GM21825 (cell line): ENCODE data around the gene WIPF1.
"Not testable (repeated sequence)": the region's sequence is repeated elsewhere in the genome, so short reads cannot be mapped to it uniquely, and the experiment has no call there.

Experiments
- ATAC-seq: cut with Tn5 transposase; IDR thresholded peaks from one replicate; pipeline ENCODE4 v1.9.1; 2021; ENCODE audit warnings: mild to moderate bottlenecking, moderate library complexity; ENCODE audit not compliant: unreplicated experiment

WIPF1 gene

GRCh38 chr2:174574657-174575056 lies 22.9 kb downstream of the WIPF1 start:
- no peak for ATAC-seq

GRCh38 chr2:174573621-174574081 lies 24.0 kb downstream of the WIPF1 start:
- ATAC-seq: no peak

GRCh38 chr2:174572556-174572955 lies 25.0 kb downstream of the WIPF1 start:
- ATAC-seq: no peak

GRCh38 chr2:174571669-174572323 lies 25.8 kb downstream of the WIPF1 start:
- no peak for ATAC-seq

DNA sequence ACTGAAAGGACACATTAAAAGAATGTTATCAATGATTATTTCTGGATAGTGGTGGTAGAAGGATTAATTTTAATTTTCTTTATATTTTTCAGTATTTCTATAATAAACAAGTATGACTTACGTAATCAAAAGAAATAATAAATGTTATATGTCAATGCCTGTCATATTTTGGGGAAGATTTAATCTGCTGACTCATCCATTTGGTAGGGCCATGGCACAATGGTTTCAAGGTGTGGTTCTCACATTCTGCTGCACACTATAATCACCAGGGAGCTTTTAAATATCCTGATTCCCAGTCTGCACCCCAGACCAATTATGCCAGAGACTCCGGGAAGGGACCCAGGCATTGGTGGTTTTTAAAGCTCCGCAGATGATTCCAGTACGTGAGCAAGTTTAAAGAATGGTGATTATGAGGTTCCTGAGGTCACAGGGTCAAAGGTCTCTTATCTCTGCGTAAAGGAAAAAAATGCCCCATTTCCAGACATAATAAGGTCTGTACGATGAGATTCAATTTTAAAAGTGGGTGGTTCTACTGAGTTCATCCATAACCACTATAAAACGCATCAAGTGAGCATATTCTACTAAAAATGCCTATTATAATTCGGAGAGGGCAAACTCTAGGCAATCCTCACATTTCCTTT lies 27.2 kb downstream of the WIPF1 start:
- no peak for ATAC-seq

GRCh38 chr2:174569678-174570077 lies 27.9 kb downstream of the WIPF1 start:
- no peak for ATAC-seq

- no peak for ATAC-seq
Measured at GRCh38 chr2:174568425-174568824, 29.2 kb downstream of the WIPF1 start.

GRCh38 chr2:174566871-174567270 lies 30.7 kb downstream of the WIPF1 start:
- ATAC-seq: no peak

GRCh38 chr2:174563530-174564282 lies 33.9 kb downstream of the WIPF1 start:
- no peak for ATAC-seq

GRCh38 chr2:174561972-174562370 lies 35.6 kb downstream of the WIPF1 start:
- no peak for ATAC-seq

GRCh38 chr2:174561283-174561971 lies 36.2 kb downstream of the WIPF1 start:
- ATAC-seq: no peak

- no peak for ATAC-seq
Measured at GRCh38 chr2:174560737-174561136, 36.9 kb downstream of the WIPF1 start.

DNA sequence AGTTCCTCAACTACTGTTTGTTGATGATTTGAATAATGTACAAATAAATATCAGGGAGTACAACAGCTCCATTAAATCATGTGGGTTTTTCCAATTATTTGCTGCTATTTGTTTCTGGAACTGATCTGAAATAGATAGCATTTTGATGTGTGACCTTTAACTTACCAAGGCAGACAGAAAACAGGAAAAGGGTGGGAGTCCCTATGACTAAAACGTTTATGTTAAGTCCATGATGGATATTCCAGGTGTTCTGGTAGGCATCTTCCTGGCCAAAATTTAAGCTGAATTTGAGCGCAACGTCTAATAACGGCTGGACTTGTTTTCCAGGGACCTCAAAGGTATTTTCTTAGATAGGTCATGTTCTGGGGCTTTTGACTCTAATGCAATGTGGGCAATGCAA lies 41.6 kb downstream of the WIPF1 start:
- ATAC-seq: no peak

- no peak for ATAC-seq
Measured at GRCh38 chr2:174554529-174555150, 43.0 kb downstream of the WIPF1 start.

DNA sequence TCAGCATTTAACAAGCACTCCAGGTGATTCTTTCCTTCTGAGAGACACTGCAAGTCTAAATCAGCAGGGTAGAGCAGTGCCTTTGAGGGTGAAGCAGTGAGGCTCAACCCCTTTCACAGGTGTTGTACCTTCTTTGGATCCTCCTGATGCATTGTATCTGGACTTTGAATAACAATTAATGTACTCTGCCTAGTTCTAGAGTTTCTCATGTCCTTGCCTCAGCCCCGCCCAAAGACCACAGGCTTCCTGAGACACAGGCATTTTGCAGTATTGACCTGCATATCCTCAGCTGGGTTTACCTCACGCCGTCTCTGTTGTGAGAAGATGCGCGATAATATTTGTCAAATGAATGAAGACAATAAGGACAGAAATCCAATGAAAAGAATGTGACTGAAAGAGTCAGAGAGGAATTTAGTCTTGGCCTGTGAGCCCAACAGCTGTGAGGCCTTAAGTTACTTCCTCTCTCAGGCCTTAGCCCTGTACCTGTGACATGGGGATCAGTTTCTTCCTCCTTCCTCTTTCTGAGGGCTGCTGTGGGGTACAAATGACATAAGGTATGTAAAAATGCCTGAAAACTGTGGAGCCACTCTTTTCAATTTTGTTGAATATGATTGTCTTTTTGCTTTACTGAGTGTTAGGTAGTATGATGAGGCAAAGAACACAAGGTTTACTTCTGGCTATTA lies 43.7 kb downstream of the WIPF1 start:
- no peak for ATAC-seq

- ATAC-seq: no peak
Measured at GRCh38 chr2:174552880-174553279, 44.7 kb downstream of the WIPF1 start.

DNA sequence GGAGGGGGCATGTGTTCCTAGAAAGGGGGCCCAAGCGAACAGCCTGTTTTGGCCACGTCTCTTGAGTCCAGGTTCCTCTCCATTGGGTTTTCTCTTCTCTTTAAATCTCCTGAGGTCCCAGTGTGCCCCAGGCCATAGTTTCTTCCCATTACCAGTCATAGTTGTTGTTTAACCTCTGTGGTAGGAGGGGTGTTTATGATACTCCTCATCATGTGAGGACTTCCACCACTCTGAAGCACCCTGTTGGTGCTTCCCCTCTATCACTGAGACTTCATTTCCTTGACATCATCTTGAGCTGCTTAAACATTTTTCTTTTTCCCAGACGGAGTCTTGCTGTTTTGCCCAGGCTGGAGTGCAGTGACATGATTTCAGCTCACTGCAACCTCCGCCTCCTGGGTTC lies 45.9 kb downstream of the WIPF1 start:
- ATAC-seq: no peak

DNA sequence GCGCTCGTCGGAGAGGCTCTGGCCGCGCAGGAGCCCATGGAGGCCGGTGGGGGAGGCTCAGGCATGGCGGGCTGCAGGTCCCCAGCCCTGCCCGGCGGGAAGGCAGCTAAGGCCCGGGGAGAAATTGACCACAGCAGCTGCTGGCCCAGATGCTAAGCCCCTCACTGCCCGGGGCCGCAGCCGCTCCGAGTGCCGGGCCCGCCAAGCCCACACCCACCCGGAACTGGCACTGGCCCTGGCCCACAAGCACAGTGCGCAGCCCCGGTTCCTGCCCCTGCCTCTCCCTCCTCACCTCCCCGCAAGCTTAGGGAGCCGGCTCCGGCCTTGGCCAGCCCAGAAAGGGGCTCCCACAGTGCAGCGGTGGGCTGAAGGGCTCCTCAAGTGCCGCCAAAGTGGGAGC lies 49.0 kb downstream of the WIPF1 start:
- not testable (repeated sequence) for ATAC-seq

DNA sequence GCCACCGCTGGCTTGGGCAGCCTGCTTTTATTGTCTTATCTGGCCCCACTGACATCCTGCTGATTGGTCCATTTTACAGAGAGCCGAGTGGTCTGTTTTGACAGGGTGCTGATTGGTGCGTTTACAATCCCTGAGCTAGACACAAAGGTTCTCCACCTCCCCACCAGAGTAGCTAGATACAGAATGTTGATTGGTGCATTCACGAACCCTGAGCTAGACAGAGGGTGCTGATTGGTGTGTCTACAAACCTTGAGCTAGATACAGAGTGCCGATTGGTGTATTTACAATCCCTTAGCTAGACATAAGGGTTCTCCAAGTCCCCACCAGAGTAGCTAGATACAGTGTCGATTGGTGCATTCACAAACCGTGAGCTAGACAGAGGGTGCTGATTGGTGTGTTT lies 49.6 kb downstream of the WIPF1 start:
- ATAC-seq: not testable (repeated sequence)
